HG03432 (cell line): ENCODE measurements around the gene SERPINB7.

Experiments used
- ATAC-seq: cut with Tn5 transposase; IDR thresholded peaks from one replicate; pipeline ENCODE4 v1.9.1; 2021; ENCODE audit warnings: mild to moderate bottlenecking, moderate library complexity; ENCODE audit not compliant: unreplicated experiment

Gene SERPINB7

DNA sequence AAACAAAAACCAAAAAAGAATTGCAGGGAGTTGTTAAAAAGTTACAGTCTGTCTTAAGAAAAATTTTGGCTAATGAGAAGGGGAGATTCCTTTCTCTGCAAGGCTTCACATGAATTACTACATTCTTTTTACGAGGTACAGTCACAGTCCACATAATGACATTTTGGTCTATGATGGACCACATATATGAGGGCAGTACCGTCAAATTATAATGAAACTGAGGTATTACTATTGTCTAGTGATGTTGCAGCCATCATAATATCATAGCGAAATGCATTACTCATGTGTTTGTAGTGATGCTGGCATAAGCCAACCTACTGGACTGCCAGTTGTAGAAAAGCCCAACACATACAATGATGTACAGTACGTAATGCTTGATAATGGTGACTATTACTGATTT is 12.5 kb downstream of the SERPINB7 start:
- ATAC-seq = no peak

DNA sequence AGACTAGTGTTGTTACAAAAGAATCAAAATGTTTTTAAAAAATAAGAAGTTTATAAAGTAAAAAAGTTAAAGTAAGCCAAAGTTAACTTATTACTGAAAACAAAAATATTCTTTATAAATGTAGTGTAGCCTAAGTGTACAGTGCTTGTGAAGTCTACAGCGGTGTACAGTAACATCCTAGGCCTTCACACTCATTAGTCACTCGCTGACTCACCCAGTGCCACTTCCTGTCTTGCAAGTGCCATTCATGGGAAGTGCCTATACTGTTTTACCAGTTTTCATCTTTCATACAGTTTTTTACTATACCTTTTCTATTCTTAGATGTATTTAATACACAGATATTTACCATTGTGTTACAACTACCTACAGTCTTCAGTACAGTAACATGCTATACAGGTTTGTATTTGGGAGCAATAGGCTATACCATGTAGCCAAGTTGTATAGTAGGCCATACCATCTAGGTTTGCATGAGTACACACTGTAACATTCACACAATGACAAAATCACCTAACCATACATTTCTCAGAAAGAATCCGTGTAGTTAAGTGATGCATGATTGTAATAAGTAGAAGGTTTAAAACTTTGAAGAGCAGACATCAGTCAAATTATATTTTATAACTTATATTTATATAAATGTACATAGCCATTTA is 13.4 kb downstream of the SERPINB7 start:
- ATAC-seq = peak; percentile 87

DNA sequence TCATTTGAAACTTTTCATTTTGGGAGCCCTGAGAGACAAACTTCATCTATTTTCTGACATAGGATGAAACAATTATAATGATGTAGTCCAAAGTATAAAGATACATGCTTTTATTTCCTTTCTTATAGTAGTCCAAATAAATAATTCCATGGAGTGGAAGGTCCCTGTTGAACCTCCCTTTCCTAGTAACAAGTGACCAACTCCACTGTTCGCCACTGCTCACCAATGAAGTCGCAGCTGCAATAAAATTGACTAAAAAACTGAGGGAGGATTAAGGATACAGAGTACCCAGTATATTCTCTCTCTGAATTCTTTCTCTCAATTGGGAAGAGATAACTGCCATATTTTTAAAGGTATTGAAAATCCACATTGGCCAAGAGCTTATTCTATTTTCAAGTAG is 14.1 kb downstream of the SERPINB7 start:
- no peak for ATAC-seq

DNA sequence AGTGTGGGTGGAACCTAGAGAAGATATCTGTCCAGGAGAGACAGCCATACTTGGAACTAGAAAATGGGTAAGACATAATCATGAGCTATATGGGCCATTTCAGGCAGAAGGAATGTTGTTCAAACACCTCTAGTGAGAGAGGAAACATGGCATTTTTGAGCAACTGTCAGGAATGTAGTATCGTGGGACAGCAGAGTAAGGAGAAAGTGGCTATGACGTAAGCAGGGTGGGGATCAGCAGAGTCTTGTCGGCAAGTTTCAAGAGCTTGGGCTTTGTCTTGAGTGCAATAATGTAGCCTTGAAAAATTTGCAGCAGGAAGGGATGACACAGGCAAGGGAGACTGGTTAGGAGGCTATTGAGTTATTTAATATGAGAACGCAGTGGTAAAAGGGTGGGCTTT is 20.4 kb downstream of the SERPINB7 start:
- no peak for ATAC-seq

DNA sequence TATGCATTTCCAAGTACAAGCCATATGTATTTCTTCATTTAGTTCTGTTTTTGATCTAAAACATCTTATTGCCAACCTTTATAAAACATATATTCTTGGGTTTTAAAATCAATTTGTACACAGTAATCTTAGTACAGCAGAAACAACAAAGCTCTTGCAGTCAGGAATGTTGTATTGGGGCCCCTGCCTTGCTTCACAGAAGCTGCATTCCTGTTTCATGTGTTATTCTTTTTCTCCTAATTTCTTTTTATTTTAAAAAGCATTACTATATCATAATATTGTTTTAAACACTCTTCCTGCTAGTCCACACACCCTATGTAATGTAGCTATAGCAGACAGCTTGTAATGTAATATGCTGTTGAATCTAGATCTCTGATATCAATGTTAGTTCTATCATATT is 24.0 kb downstream of the SERPINB7 start:
- no peak for ATAC-seq

DNA sequence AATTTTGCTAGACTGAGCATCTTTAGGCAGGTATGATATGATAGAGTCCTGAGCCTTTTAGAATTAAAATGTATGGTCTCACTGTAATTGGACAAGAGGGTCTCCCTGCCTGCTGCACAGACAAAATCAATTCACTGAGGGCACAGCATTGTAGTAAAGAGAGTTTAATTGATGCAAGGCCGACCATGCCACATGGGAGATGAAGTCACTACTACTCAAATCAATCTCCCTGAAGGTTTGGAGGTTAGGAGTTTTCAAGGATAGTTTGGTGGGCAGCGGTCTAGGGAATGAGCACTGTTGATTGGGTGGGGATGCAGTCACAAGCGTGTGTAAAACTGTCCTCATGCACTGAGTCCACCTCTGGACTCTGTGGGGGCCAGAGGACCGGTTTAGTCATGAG is 26.1 kb downstream of the SERPINB7 start:
- no peak for ATAC-seq

DNA sequence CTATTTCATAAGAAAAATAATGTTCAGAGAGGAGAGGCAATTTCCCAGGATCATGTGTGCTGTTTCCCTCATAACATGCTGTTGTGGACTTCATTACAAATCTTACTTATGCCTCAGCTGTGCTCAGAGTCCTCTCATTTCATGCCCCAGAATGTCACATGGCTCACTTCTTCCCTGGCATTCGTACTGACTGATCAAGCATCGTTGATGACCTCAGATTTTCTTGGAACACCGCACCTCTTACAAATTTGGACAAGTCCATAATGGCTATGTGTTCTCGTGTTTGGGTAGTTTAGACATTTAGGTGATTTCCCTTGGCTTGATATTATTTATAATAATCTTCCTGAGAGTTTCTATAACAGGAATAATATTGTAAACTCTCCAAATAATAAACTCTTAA is 32.9 kb downstream of the SERPINB7 start:
- no peak for ATAC-seq

DNA sequence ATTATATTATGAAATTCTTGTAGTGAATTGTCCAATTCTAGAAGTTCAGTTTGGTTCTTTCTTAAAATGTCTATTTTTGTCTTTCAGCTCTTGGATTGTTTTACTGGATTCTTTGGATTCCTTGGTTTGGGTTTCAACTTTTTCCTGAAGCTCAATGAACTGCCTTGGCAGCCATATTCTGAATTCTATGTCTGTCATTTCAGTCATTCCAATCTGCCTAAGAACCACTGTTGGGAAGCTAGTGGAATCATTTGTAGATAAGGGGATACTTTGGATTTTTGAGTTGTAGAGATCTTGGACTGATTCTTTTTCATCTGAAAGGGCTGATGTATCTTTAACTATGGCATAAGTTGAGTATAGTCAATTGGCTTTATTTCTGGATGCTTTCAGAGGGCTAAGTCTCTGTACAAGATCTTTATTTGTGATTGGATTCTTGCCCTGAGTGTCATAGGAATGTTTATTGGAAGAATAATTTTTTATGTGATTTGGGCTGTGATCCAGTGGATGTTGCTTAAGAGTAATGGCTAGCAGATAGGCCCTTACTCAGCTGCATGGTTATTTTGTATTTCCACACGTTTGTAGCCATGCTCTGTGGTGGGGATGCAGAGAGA is 42.3 kb downstream of the SERPINB7 start:
- no peak for ATAC-seq

DNA sequence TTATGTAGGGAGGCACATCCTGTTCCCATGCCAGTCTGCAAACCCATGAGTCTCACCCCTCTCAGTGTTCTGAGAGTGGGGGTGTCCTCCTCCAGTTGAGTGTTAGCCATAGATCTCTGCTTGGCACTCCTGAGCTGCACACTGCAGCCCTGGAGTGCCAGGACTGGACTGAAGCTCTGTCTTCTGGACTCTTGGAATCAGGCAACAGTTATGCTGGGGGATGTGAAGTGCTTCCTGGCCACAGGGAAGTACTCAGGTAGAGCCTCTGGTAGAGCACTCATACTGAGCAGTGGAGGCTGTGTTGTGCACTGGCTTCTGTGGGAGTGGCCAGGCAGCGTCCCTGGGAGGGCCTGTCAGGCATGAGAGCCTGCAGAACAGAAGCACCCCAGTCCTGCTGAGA is 43.0 kb downstream of the SERPINB7 start:
- no peak for ATAC-seq

DNA sequence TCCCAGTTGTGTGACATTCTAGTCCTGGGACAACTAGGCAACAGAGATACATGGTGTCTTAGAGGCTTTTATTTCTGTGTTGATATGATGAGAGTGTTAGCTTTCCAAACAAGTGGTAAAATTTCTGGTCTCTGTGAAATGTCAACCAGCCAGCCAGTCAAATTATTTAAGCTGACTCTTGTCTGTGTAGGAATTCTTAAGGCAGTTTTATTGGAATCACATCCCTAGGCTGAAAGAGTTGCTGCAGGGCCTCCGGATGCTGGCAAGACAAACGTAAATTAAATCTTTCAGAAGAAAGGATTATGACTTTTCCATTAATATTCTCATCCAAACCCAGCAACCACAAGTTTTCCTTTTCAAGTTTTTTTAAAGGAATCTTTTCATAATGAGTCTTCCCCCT is 44.6 kb downstream of the SERPINB7 start:
- ATAC-seq = no peak

DNA sequence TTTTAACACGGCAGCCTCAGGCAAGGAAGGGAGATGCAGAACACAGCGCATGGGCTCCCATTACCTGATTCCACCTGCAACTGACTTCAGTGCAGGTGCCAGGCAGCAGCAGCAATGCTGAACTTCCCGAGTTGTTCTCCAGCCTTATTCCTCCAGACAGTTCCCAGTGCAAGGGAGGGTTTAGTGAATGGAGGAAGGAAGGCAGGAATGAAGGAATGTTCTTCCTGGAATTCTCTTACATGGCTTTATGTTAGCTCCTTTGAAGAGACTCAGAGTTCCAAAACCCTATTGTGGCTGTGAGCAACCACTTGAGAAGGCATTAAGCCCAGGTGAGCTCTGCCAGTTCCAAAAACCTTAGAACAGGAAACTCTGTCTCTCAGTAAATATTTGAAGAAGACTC is 45.5 kb downstream of the SERPINB7 start:
- ATAC-seq = no peak

DNA sequence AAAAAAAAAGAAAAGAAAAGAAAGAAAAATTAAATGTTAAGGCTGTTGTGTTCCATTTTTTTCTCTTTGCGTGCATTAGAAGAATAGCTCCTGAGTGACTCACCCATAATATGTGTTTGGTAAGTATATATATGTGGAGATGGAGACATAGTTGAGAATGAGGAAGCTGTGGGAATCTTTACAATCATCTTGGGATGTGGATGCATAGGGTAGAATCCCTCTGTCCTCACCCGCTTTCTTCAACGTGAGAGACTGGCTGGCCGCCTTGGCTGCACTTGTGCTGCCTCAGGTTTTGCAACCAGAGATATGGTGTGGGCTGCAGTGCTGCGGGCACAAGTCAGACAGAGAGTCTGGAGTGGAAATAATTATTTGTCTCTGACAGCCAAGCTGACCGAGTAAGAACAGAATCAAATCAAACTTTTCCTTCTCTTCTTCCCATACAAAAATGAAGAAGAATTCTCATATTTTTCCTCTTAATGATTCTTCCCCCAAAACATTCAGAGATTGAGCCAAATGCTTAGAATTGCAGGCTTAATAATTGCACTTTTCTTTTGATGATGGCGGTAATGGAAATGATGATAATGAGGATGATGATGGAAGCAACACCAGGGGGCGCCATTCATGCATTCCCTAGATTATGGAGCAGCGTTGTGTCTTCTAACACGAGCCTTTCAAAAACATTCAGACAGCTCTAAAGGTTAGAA is 48.5 kb downstream of the SERPINB7 start:
- ATAC-seq = no peak

DNA sequence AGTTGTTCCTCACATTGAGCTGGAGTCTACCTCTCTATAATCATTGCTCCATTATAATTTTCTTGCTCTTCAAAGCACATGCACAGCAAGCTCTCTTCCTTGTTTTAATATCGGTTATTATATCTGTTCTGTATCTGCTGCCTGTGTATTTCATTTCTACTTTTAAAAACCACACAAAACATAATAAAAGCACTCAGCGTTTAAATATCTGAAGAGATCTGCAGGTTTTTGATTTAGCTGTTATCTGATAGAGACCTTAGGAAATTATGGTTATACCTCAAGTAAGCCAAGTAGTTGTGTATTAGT is 49.0 kb downstream of the SERPINB7 start:
- ATAC-seq = no peak

DNA sequence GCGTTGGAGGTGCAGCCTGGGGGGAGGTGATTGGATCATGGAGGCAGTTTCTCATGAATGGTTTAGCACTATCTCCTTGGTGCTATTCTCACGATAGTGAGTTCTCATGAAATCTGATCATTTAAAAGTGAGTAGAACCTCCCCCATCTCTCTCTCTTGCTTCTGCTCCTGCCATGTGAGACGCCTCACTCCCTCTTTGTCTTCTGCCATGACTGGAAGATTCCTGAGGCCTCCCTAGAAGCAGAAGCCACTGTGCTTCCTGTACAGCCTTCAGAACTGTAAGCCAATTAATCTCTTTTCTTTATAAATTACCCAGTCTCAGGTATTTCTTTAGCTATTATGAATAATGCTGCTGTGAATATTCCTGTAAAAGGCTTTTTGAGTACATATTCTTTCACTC is 52.9 kb downstream of the SERPINB7 start:
- no peak for ATAC-seq

DNA sequence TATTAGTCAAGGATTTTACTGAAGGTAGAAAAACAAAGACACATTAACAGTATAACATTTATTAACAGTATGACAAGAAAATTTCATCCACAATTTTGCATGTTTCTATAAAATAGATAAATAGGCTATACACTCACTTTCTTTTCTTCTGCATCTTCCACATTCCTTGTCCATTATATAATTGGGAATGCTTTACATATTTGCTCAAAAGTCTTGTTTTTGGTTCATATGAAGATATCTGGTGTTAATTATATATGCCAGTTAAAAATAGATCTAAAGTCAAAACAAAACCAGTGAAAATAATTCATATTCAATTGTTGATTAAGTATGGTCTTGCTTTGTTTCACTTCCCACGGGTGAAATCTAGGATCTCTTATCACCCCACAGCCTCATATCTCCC is 53.4 kb downstream of the SERPINB7 start:
- ATAC-seq = no peak

DNA sequence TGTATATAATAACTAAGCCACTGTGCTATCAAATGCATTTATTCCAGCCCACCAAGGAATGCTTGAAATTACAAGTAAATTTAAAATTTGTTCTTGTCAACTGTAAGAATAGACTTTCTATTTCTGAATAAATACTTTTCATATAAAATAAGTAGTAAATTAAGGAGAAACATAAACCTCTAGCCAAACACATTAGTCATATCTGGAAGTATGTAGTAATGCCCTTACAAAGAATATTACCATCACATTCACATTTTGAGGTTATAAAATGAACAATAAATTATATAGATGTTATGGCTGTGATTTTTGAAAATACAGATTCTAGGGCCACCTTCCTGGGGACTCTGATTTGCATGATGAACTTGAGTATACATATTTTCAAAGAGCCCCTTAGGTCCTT is 54.7 kb downstream of the SERPINB7 start:
- no peak for ATAC-seq

DNA sequence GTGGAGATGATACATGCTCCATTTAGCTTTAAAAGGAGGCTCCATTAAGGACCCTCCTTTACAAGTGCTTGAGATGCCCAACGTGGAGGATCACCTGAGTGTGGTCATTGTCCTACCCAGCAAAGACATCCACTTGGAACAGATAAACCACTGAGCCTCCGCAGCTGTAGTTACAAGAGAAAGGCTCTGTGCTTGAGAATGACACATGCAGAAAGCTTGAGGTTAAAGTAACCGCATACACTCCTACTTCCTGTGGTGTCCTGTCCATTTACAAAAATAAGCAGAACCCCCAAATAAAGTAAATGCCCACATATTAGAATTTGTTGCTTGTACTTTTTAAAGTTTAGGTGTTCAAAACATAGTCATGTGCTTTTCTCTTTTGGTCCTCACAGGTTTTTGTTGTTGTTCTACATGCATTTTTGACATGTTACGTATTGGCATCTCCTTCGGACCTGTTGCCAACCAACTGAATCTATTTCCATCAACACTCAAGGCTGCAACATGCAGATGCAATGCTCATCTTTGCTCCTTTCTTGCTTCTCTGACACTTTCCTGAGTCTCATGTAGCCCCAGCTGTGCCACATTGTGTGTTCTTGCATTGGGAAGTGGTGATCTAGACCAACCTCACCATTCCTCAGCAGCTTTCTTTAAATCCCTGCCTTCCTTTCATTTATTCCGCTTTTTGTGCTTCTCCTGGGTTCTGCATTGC is 56.0 kb downstream of the SERPINB7 start:
- ATAC-seq = peak; percentile 92

DNA sequence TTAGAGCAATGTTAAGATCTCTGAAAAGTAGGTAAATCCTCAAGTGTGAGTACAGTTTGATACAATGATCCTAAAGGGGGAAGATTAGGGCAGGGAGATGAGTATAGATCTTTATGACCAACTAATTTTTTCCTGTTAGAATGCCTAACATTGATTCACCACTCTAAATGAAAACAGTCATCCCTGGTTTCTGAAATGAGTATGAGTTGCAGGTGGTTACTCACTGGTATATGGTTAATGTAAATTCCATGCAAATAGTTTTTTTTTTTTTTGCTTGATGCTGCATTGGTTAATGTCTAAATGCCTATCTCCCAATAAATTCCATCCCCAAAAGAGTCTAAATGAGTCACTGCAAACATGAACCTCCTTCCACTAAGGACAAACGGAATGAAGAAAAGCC is 57.3 kb downstream of the SERPINB7 start:
- ATAC-seq = peak; percentile 73

DNA sequence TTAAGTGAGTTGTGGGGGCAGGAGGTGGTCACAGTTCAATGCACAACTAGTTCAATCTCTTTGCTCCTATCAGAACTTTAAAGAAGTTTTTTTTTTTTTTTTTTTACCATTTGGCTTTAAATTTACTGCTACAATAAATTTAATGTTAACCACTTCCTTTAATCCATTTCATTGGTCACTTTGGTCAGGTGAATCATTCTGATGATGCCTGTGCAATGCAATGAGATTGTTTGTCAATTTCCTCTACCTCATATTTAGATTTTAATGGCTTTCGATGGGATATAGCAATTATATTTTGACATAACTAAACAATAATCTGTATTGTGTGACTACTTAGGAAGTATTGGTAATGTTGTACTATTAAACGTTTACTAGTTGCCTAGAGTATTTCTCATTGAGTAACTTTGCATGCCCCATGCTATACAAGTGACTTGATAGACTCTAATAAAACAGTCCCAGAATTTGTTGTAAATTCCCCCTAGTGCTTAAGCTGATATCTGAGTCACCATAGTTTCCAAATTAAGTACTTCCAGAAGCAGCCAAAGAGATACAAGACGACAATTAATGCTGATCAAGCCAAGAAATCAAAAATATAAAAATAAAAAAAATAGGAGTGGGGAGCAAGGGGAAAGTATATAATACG is 59.4 kb downstream of the SERPINB7 start:
- no peak for ATAC-seq

DNA sequence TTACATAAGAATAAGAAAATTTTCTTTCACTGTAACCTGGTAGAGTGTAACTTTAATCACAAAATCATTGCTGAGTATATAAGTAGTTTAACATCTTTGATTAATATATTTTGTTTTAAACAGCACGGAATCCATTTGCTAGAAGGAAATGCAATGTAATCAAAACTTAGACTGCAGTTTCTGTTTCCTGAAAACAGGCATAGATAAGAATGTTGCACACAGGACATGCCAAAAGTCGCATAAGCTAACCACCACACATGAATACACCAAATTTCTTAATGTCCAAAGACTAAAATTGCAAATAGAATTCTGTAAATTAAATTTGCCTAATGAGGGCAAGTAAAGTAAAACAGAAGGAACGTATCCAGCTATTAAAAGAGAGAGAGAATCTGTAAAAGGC is 61.2 kb downstream of the SERPINB7 start:
- ATAC-seq = no peak

DNA sequence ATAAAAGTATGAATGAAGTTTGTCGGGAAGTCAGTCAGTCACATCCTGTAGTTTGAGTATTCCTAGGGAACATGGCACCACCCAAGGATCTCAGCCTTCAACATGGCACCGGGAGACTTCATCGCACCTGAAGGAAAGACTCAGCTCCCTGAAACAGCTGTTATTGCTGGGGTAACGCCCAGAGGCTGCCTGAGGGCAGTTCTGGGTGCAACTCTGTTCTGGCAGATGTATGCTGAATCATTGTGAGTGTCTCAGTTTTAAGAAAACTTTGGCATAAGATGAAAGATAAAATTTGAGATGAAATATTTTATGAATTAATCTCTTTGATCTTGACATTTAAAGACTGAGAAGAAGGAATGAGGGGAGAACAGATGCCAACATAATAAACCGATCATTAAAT is 62.4 kb downstream of the SERPINB7 start:
- ATAC-seq = no peak

DNA sequence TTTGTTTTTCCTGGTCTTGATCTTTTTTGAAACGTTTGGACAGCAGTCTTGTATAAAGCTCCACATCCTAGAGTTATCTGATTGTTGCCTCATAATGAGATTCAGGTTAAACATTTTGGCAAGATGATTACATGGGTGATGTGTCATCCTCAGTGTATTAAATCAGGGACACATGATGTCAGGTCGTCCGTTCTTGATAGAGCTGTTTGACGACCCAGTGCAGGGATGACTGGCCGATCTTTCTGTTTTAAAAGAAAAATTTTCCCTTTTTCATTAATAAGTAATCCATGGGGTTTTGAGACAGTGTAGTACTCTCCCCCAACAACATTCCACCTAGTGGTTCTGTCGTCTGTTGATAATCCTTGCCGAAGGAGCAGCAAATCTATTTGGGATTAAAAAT is 67.8 kb downstream of the SERPINB7 start:
- peak; percentile 48 for ATAC-seq
